CD4-positive, alpha-beta memory T cell (primary cell): ENCODE results near the gene NCKIPSD. TPM values are rescaled to one million over a fixed set of nuclear protein-coding genes. Genes with fewer than 3 reads are reported as not detected.

Source experiments
- CTCF ChIA-PET: fragments of 350-600 bp; sonication (Branson Sonifier 250); formaldehyde crosslinking; loops from one replicate; lab custom pipeline; 2021; ENCODE audit warnings: inconsistent platforms; ENCODE audit not compliant: partially characterized antibody; lab: Charles Lee
- POLR2A ChIA-PET: fragments of 350-600 bp; sonication (Branson Sonifier 250); formaldehyde crosslinking; loops from one replicate; lab custom pipeline; 2021; ENCODE audit not compliant: partially characterized antibody; lab: Charles Lee
- DNase-seq, 5 donors: peaks; one replicate each; pipeline versions ENCODE4 v3.0.0 to v3.0.0-alpha.2; 2020 to 2022; ENCODE audit warnings: mixed read lengths in 1 of 5
- H3K27ac ChIP-seq: one replicate; pipeline ENCODE4 v1.7.0; 2013; ENCODE audit warnings: low read depth, low read length
- H3K27me3 ChIP-seq: 2 replicates; pipeline ENCODE4 v1.7.0; 2013; ENCODE audit warnings: mild to moderate bottlenecking, low read length, moderate library complexity; ENCODE audit not compliant: insufficient read depth
- H3K36me3 ChIP-seq: 2 replicates; pipeline ENCODE4 v1.7.0; 2013; ENCODE audit warnings: mild to moderate bottlenecking, low read length, moderate library complexity; ENCODE audit not compliant: insufficient read depth
- H3K4me1 ChIP-seq: 2 replicates; pipeline ENCODE4 v1.7.0; 2013; ENCODE audit warnings: mild to moderate bottlenecking, low read length, moderate library complexity; ENCODE audit not compliant: insufficient read depth
- H3K4me3 ChIP-seq, 2 donors: one replicate each; pipeline ENCODE4 v1.7.0; 2013; ENCODE audit warnings: low read length in 2 of 2, mild to moderate bottlenecking in 1 of 2
- H3K9me3 ChIP-seq, 2 donors: one replicate each; pipeline ENCODE4 v1.7.0; 2013; ENCODE audit warnings: low read length in 2 of 2, control low read depth in 1 of 2; ENCODE audit not compliant: control insufficient read depth in 1 of 2
- H3K27ac Mint-ChIP-seq, 7 donors: one replicate each; pipeline ENCODE4 v1.8.0; 2020 to 2021; ENCODE audit warnings: mixed read lengths in 7 of 7, mild to moderate bottlenecking in 6 of 7, inconsistent platforms in 3 of 7, moderate library complexity in 3 of 7
- H3K27me3 Mint-ChIP-seq, 2 donors: one replicate each; pipeline ENCODE4 v1.8.0; 2020 to 2021; ENCODE audit warnings: mixed read lengths in 2 of 2
- H3K36me3 Mint-ChIP-seq, 2 donors: one replicate each; pipeline ENCODE4 v1.8.0; 2020 to 2021; ENCODE audit warnings: mixed read lengths in 2 of 2, inconsistent platforms in 1 of 2, mild to moderate bottlenecking in 1 of 2
- H3K4me1 Mint-ChIP-seq, 4 donors: one replicate each; pipeline ENCODE4 v1.8.0; 2020 to 2021; ENCODE audit warnings: mixed read lengths in 4 of 4, mild to moderate bottlenecking in 1 of 4
- H3K4me3 Mint-ChIP-seq, 8 donors: one replicate each; pipeline ENCODE4 v1.8.0; 2020 to 2021; ENCODE audit warnings: mixed read lengths in 8 of 8, mild to moderate bottlenecking in 7 of 8, moderate library complexity in 6 of 8, inconsistent platforms in 3 of 8
- H3K9me3 Mint-ChIP-seq, 8 donors: one replicate each; pipeline ENCODE4 v1.8.0; 2020 to 2021; ENCODE audit warnings: mixed read lengths in 8 of 8, mild to moderate bottlenecking in 5 of 8, inconsistent platforms in 3 of 8, moderate library complexity in 1 of 8
- intact Hi-C: fragments of 100-400 bp; cut with micrococcal nuclease; formaldehyde crosslinking; loops from one replicate; pipeline ENCODE4 v1.15.1; 2023
- polyA plus RNA-seq, 2 donors: library from polyadenylated mRNA; unstranded; fragments of 300-500 nt; fragmentation: Illumina TruSeq; gene quantifications; one replicate each; pipeline ENCODE4 v1.2.3, GENCODE V29; 2021
- total RNA-seq, 2 experiments: library from RNA; stranded (reverse); gene quantifications; one replicate each; pipeline ENCODE4 v1.2.3, GENCODE V29; 2021

The NCKIPSD gene
- total and polyA plus RNA-seq, 4 experiments from 2014 or later: 8.3 to 21.7 (median 18.1) TPM

- peaks cover 7% of the 10 kb centered on the region for H3K4me1 ChIP-seq
- POLR2A ChIA-PET: no interaction called here
- Mint-ChIP-seq H3K4me1 (peaks cover 4 to 18% (median 7%) of the 10 kb centered on the region in 4 donors), H3K27ac (peak overlapping the region in 3 of 7 donors; percentile 14 to 79 (median 22)), H3K4me3 (no peak overlapping the region), H3K27me3 (no peaks in the 10 kb centered on the region), H3K9me3 (no peaks in the 10 kb centered on the region), H3K36me3 (peaks cover 36 to 70% of the 10 kb centered on the region in 2 donors)
- DNase-seq: no peak
- intact Hi-C loops: no loop called here
- H3K36me3 ChIP-seq: peaks cover 73% of the 10 kb centered on the region
- no peaks in the 10 kb centered on the region for H3K27me3 ChIP-seq
- H3K9me3 ChIP-seq: no peaks in the 10 kb centered on the region
- no peak overlapping the region for H3K27ac ChIP-seq
- no peak overlapping the region for H3K4me3 ChIP-seq
- CTCF ChIA-PET: interaction anchor here (2.2 kb wide), 1 partner anchor 49 kb away, joined by 5 read pairs; no protein-coding TSS in a partner anchor
Observed at GRCh38 chr3:48690846-48691458, 5.2 kb upstream of the NCKIPSD start.

DNA sequence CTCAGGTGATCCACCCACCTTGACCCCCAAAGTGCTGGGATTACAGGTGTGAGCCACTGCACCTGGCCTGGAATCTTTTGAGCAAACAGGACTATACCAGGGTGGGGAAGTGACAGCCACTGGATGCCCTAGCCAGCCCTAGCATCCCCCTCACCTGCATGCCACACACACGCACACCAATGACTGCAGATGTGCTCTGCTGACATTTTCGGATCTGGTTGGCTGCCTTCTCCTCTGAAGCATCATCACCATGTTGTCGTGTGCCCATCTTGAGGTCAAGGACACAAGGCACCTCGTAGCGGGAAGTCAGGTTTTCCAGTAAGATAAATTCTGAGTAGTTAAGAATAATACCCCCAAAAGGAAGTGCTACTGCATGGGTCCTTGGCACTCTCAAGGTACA lies 3.7 kb upstream of the NCKIPSD start:
- Mint-ChIP-seq H3K4me1 (peaks cover 11 to 27% (median 16%) of the 10 kb centered on the region in 4 donors), H3K27ac (no peak overlapping the region), H3K9me3 (no peaks in the 10 kb centered on the region), H3K27me3 (no peaks in the 10 kb centered on the region), H3K4me3 (no peak overlapping the region), H3K36me3 (peaks cover 31 to 64% of the 10 kb centered on the region in 2 donors)
- Histone ChIP-seq H3K4me1 (peaks cover 16% of the 10 kb centered on the region), H3K27ac (no peak overlapping the region), H3K27me3 (no peaks in the 10 kb centered on the region), H3K9me3 (no peaks in the 10 kb centered on the region), H3K36me3 (peaks cover 62% of the 10 kb centered on the region), H3K4me3 (no peak overlapping the region)
- DNase-seq: no peak
- intact Hi-C loops: loop anchor here (5.0 to 10.0 kb wide), 3 partner anchors 225 to 723 kb away; partner anchors contain the start of genes ARIH2, RHOA, TCTA and WDR6
- POLR2A ChIA-PET: no interaction called here
- CTCF ChIA-PET: interaction anchor here (2.0 to 2.2 kb wide), 2 partner anchors 17 to 50 kb away, joined by 5 to 6 read pairs; no protein-coding TSS in a partner anchor

GRCh38 chr3:48688737-48689075 lies 3.0 kb upstream of the NCKIPSD start:
- peaks cover 15 to 34% (median 21%) of the 10 kb centered on the region in 4 donors for H3K4me1 Mint-ChIP-seq
- Histone ChIP-seq H3K4me3 (no peak overlapping the region), H3K4me1 (peaks cover 22% of the 10 kb centered on the region), H3K27me3 (no peaks in the 10 kb centered on the region), H3K9me3 (no peaks in the 10 kb centered on the region), H3K27ac (no peak overlapping the region), H3K36me3 (peaks cover 56% of the 10 kb centered on the region)
- peaks cover 31 to 61% of the 10 kb centered on the region in 2 donors for H3K36me3 Mint-ChIP-seq
- no peaks in the 10 kb centered on the region for H3K27me3 Mint-ChIP-seq
- H3K27ac Mint-ChIP-seq: peak overlapping the region in 3 of 7 donors; percentile 51 to 73 (median 63)
- POLR2A ChIA-PET: no interaction called here
- intact Hi-C loops: loop anchor here (5.0 to 10.0 kb wide), 3 partner anchors 226 to 724 kb away; partner anchors contain the start of genes ARIH2, RHOA, TCTA and WDR6
- CTCF ChIA-PET: interaction anchor here (1.0 to 2.0 kb wide), 4 partner anchors 9 to 51 kb away, joined by 3 to 6 read pairs (median 4); no protein-coding TSS in a partner anchor
- H3K4me3 Mint-ChIP-seq: no peak overlapping the region
- DNase-seq: no peak
- no peaks in the 10 kb centered on the region for H3K9me3 Mint-ChIP-seq

- DNase-seq: no peak
- Mint-ChIP-seq H3K36me3 (peaks cover 27 to 56% of the 10 kb centered on the region in 2 donors), H3K4me3 (no peak overlapping the region), H3K27ac (peak overlapping the region in 5 of 7 donors; percentile 42 to 93 (median 57)), H3K9me3 (no peaks in the 10 kb centered on the region), H3K4me1 (peaks cover 17 to 36% (median 24%) of the 10 kb centered on the region in 4 donors), H3K27me3 (no peaks in the 10 kb centered on the region)
- no peak overlapping the region for H3K27ac ChIP-seq
- H3K27me3 ChIP-seq: no peaks in the 10 kb centered on the region
- H3K36me3 ChIP-seq: peaks cover 50% of the 10 kb centered on the region
- POLR2A ChIA-PET: no interaction called here
- CTCF ChIA-PET: interaction anchor here (1.0 to 2.0 kb wide), 4 partner anchors 9 to 52 kb away, joined by 3 to 6 read pairs (median 4); no protein-coding TSS in a partner anchor
- no peak overlapping the region for H3K4me3 ChIP-seq
- intact Hi-C loops: loop anchor here (5.0 to 10.0 kb wide), 3 partner anchors 227 to 724 kb away; partner anchors contain the start of genes ARIH2, RHOA, TCTA and WDR6
- H3K4me1 ChIP-seq: peaks cover 28% of the 10 kb centered on the region
- H3K9me3 ChIP-seq: no peaks in the 10 kb centered on the region
Observed at GRCh38 chr3:48688032-48688736, 2.5 kb upstream of the NCKIPSD start.

- H3K4me1 ChIP-seq: peaks cover 34% of the 10 kb centered on the region
- H3K9me3 Mint-ChIP-seq: no peaks in the 10 kb centered on the region
- DNase-seq: no peak
- peak overlapping the region in 3 of 8 donors; percentile 22 to 64 (median 43) for H3K4me3 Mint-ChIP-seq
- no peaks in the 10 kb centered on the region for H3K27me3 ChIP-seq
- H3K4me3 ChIP-seq: no peak overlapping the region
- intact Hi-C loops: loop anchor here (5.0 to 10.0 kb wide), 3 partner anchors 228 to 725 kb away; partner anchors contain the start of genes ARIH2, RHOA, TCTA and WDR6
- peaks cover 41% of the 10 kb centered on the region for H3K36me3 ChIP-seq
- H3K9me3 ChIP-seq: no peaks in the 10 kb centered on the region
- no peak overlapping the region for H3K27ac ChIP-seq
- no peaks in the 10 kb centered on the region for H3K27me3 Mint-ChIP-seq
- peak overlapping the region in 5 of 7 donors; percentile 29 to 93 (median 59) for H3K27ac Mint-ChIP-seq
- POLR2A ChIA-PET: interaction anchor here (1.0 to 1.7 kb wide), 2 partner anchors 23 to 29 kb away, joined by 3 to 11 read pairs; partner anchors contain the start of gene IP6K2
- CTCF ChIA-PET: interaction anchor here (1.1 to 2.0 kb wide), 6 partner anchors 10 to 287 kb away, joined by 3 to 6 read pairs (median 4); partner anchors contain the start of gene SLC26A6
- H3K4me1 Mint-ChIP-seq: peaks cover 17 to 40% (median 26%) of the 10 kb centered on the region in 4 donors
- H3K36me3 Mint-ChIP-seq: peaks cover 19 to 55% of the 10 kb centered on the region in 2 donors
Observed at GRCh38 chr3:48687220-48687678, 1.5 kb upstream of the NCKIPSD start.

GRCh38 chr3:48686538-48687219 lies 964 bp upstream of the NCKIPSD start:
- ChIA-PET POLR2A (interaction anchor here (0.7 to 1.7 kb wide), 6 partner anchors 23 to 232 kb away, joined by 3 to 11 read pairs (median 4); partner anchors contain the start of genes ARIH2, IP6K2, PRKAR2A and UQCRC1), CTCF (interaction anchor here (0.7 to 1.7 kb wide), 13 partner anchors 9 to 286 kb away, joined by 3 to 6 read pairs (median 3); partner anchors contain the start of genes IP6K2 and SLC26A6)
- Mint-ChIP-seq H3K27me3 (no peaks in the 10 kb centered on the region), H3K4me1 (peaks cover 17 to 46% (median 26%) of the 10 kb centered on the region in 4 donors), H3K9me3 (no peaks in the 10 kb centered on the region), H3K36me3 (peaks cover 24 to 52% of the 10 kb centered on the region in 2 donors), H3K4me3 (peak overlapping the region; percentile 87 to 99 (median 94)), H3K27ac (peak overlapping the region; percentile 73 to 94 (median 92))
- Histone ChIP-seq H3K27ac (peak overlapping the region; percentile 77), H3K4me1 (peaks cover 34% of the 10 kb centered on the region), H3K4me3 (peak overlapping the region in 1 of 2 donors; percentile 82), H3K9me3 (no peaks in the 10 kb centered on the region), H3K27me3 (no peaks in the 10 kb centered on the region), H3K36me3 (peaks cover 42% of the 10 kb centered on the region)
- intact Hi-C loops: loop anchor here (1.0 to 10.0 kb wide), 5 partner anchors 228 to 726 kb away; partner anchors contain the start of genes ARIH2, RHOA, TCTA and WDR6
- DNase-seq: no peak
